Renal cortex interstitium (tissue), 15 donors: ENCODE results near the gene PCGF5. TPM values are rescaled to one million over a fixed set of nuclear protein-coding genes. Genes with fewer than 3 reads are reported as not detected.
"Not testable (repeated sequence)": the region's sequence is repeated elsewhere in the genome, so short reads cannot be mapped to it uniquely, and the experiment has no call there.

Experiments used
- DNase-seq, 11 donors: peaks; one replicate each; pipeline ENCODE4 v3.0.0-alpha.2; 2013; ENCODE audit warnings: low read depth in 9 of 11, low spot score in 4 of 11; ENCODE audit errors: extremely low read depth in 1 of 11
- long read RNA-seq, 16 experiments: transcript quantifications; one replicate each; lab custom pipeline, GENCODE V29; 2026
- polyA plus RNA-seq, 3 donors: library from polyadenylated mRNA; unstranded; fragments of 120-200 nt; gene quantifications; one replicate each; pipeline ENCODE4 v1.2.1, GENCODE V29; 2013; ENCODE audit not compliant: insufficient read length in 3 of 3

PCGF5 gene
- 10 to 100 TPM; 22.1 to 28.3 (median 27.5) TPM for polyA plus RNA-seq
- long read RNA-seq, donor 1, full-length matches to known transcripts: 3 of 3 reads
- long read RNA-seq, donor 1, partial matches to known transcripts: 0 of 3 reads
- long read RNA-seq, donor 1, other reads (novel, unspliced or antisense): 0 of 3 reads
- long read RNA-seq, donor 2, full-length matches to known transcripts: 6 of 6 reads
- long read RNA-seq, donor 2, partial matches to known transcripts: 0 of 6 reads
- long read RNA-seq, donor 2, other reads (novel, unspliced or antisense): 0 of 6 reads
- long read RNA-seq, donor 3, transcript PCGF5-202 (3 exons, 973 nt): major isoform, 5 of 5 reads
- long read RNA-seq, donor 3, partial matches to known transcripts: 0 of 5 reads
- long read RNA-seq, donor 3, other reads (novel, unspliced or antisense): 0 of 5 reads
- long read RNA-seq, donor 4, partial matches to known transcripts: 0 of 3 reads
- long read RNA-seq, donor 4, other reads (novel, unspliced or antisense): 0 of 3 reads
- long read RNA-seq, donor 5: 0 reads
- long read RNA-seq, donor 6, full-length matches to known transcripts: 6 of 6 reads
- long read RNA-seq, donor 6, partial matches to known transcripts: 0 of 6 reads
- long read RNA-seq, donor 6, other reads (novel, unspliced or antisense): 0 of 6 reads
- long read RNA-seq, donor 7, partial matches to known transcripts: 0 of 3 reads
- long read RNA-seq, donor 7, other reads (novel, unspliced or antisense): 0 of 3 reads
- long read RNA-seq, donor 8, full-length matches to known transcripts: 9 of 14 reads
- long read RNA-seq, donor 8, partial matches to known transcripts: 5 of 14 reads
- long read RNA-seq, donor 8, other reads (novel, unspliced or antisense): 0 of 14 reads
- long read RNA-seq, donor 9, full-length matches to known transcripts: 3 of 3 reads
- long read RNA-seq, donor 9, partial matches to known transcripts: 0 of 3 reads
- long read RNA-seq, donor 9, other reads (novel, unspliced or antisense): 0 of 3 reads
- long read RNA-seq, donor 10, full-length matches to known transcripts: 2 of 2 reads
- long read RNA-seq, donor 10, partial matches to known transcripts: 0 of 2 reads
- long read RNA-seq, donor 10, other reads (novel, unspliced or antisense): 0 of 2 reads
- long read RNA-seq, donor 11, full-length matches to known transcripts: 4 of 4 reads
- long read RNA-seq, donor 11, partial matches to known transcripts: 0 of 4 reads
- long read RNA-seq, donor 11, other reads (novel, unspliced or antisense): 0 of 4 reads
- long read RNA-seq, donor 12, partial matches to known transcripts: 0 of 1 reads
- long read RNA-seq, donor 12, other reads (novel, unspliced or antisense): 0 of 1 reads
- long read RNA-seq, donor 13: 0 reads
- long read RNA-seq, donor 14, full-length matches to known transcripts: 5 of 5 reads
- long read RNA-seq, donor 14, partial matches to known transcripts: 0 of 5 reads
- long read RNA-seq, donor 14, other reads (novel, unspliced or antisense): 0 of 5 reads
- long read RNA-seq, donor 15, full-length matches to known transcripts: 1 of 1 reads
- long read RNA-seq, donor 15, partial matches to known transcripts: 0 of 1 reads
- long read RNA-seq, donor 15, other reads (novel, unspliced or antisense): 0 of 1 reads
- long read RNA-seq, donor 16, full-length matches to known transcripts: 10 of 10 reads
- long read RNA-seq, donor 16, partial matches to known transcripts: 0 of 10 reads
- long read RNA-seq, donor 16, other reads (novel, unspliced or antisense): 0 of 10 reads

DNA sequence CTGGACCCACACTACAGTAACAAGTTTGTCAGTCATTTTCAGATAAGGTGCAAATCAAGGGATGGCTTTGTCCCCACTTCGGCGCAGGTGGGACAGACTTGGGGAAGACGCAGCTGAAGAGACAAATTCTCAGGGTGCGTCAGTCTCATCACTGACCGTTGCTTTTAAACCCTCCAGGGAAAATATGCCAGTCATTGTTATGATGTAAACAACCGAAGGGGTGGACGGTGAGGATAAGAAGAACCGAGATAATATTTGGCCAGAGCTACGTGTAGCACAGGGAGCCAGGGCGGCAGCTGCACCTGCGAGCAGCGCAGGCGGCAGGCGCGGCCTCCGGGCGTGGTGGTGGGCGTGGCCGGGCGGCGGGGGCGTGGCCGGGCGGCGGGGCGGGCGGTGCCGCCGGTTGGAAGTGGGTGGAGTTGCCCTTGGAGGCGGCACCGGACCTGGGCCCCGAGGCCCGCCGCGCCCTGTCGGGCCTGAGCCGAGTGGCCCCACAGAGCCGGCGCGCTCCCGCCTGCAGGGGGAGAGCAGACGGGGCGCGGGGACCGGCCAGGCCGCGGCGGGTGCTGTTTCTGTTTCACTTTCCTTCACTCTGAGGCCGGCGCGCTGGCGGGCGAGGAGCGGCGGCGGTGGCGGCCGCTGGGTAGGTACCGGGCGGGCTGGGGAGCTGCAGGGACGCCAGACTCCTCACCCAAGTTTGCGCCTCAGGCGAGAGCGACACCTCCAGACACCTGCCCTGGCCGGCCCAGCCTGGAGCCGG, at the start of gene PCGF5:
TSS of gene PCGF5 (plus strand) at position 470 of the 760 bp plus-strand sequence. CDS start 2,209 bp downstream, outside the sequence.
- peak; percentile 43 to 83 (median 79) for DNase-seq

DNA sequence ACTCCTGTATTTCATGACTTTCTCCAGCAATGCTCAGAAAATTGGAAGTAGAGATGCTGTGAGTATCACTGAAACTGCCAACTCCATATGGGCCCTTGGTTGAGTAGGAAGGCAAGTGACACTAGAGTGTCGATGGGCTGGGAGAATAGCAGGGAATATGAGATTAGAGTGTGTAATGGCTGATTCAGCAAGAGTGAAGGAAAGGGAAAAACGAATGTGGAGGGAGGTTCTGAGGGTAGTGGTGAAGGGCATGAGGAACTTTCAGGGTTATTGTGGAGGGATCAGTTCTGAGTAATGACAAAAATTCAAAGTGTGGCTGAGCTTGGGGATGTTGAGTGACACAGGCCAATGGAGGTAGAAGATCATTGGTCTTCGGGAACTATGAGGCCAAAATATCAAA, 49.0 kb upstream of the PCGF5 start:
- no peak for DNase-seq

DNA sequence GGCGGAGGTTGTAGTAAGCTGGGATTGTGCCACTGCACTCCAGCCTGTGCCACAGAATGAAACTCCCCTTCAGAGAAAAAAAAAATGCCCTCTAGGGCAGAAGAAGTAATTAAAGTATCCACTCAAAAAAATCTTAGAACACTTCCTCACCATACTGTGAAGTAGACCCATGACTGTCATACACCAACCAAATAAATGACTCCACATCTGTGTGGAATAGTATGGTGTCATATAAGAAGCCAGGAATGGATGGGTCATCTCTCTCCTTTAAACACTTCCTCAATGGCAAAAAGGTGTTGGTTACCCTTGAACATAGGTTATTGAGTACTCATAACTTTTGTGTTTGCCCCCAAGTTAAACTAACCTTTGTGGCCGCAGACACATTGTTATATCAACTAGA, 48.1 kb upstream of the PCGF5 start:
- DNase-seq: no peak

DNA sequence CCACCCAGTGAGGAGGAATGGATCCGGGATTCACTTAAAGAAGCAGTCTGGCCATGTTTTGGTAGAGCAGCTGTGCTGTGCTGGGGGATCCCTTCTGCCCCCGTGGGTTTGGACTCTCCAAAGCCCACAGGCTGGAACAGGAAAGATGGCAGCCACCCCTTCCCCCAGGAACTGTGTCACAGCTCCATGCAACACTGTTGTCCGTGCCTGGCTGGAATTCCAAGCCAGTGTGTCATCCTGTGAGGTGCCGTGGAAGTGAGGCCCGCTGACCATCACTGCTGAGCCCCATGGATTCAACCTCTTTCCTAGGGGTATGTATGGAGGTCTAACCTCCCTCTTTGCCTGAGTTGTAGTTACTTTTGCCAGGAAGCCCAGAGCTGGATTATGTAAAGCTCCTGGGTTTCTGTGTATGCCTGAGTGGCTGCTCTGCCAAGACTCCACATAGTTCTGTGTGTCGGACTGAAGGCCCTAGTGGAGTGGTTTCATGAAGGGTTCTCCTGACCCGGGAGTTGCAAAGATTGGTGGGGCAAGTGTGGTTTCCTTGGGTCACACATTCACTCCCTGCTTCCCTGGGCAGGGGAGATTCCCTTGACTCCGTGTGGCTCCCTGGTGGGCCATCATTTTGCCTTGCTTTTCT, 35.1 kb upstream of the PCGF5 start:
- DNase-seq: no peak

DNA sequence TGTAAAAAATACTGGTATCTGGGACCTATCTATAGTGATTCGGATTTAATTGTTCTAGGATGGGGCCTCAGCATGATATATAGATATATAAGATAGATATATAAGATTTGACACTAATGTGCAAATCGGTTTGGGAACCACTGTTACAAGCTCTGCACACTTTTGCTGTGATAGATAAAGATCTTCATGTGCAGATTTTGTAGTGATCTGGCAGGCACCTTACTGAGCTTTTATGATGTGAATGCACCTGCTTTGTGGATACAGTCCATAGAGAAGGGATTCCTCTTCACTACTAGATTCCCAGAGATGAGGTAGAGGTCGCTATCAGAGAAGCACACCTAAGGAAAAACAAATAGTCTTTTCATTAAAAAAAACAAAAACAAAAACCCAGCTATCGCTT, 33.3 kb upstream of the PCGF5 start:
- no peak for DNase-seq

DNA sequence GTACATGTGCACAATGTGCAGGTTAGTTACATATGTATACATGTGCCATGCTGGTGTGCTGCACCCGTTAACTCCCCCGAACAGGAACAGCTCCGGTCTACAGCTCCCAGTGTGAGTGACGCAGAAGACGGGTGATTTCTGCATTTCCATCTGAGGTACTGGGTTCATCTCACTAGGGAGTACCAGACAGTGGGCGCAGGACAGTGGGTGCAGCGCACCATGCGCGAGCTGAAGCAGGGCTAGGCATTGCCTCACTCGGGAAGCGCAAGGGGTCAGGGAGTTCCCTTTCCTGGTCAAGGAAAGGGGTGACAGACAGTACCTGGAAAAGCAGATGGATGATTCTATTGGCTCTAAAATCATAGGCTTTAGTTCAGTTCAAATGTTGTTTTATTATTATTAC, 32.5 kb upstream of the PCGF5 start:
- not testable (repeated sequence) for DNase-seq

DNA sequence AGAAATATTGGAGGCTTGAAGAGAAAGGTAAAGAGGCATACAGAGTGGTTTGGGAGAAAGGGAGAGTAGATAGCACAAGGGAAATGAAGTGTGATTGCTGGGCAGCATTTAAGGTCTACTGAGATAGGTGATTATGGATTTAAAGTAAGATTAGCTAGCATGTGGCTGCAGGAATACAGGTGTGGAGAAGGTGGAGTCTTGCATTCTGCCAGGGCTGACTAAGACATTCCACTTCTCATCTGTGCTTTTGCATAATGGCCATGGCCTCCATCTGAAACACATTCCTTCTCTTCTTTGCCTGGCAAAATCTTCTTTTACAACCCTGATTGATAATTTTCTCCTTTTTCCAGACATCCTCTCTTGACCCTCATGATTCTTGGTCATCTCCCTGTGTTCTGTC, 31.6 kb upstream of the PCGF5 start:
- DNase-seq: no peak

DNA sequence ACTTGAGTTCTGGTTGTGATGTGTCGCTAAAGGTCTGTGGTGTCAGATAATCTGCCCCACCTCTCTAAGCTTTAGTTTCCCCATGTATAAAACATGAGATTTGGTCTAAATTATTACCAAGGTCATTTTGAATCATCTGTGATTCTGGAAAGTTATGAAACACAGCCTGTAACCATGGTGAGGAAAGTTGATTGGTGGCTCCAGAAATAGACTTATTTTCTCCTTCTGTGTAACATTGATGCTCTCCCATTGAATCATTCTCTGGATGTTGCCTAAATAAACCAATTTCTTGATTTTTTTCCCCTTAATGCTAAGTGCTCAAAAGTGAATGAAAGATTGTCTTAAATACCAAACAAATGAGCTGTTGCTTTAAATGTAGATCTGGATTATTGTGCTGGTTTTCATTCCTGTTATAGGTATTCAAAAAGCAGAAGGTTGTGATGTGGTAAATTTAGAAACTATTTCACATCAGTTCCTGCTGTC, 30.0 kb upstream of the PCGF5 start:
- DNase-seq: no peak

DNA sequence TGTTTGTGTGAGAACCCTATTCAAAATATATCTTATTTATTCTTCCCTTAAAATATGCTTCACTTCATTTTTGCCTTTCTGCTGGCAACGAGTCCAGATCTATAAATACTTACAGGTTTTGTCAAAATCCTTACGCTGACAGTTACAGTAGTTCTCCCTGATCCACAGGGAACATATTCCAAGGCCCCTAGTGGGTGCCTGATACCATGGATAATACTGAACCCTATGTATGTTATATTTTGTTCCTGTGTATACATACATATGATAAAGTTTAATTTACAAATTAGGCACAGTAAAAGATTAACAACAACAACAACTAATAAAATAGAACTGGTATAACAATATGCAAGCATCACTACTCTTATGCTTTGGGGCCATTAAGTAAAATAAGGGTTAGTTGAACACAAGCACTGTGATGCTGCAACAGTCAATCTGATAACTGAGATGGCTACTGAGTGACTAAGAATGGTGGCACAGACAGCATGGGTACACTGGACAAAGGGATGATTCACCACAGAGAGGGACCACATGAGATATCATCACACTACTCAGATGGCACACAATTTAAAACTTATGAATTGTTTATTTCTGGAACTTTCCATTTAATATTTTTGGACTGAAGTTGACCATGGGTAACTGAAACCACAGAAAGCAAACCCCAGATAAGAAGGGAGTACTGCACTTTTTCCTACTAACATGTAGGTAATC, 29.4 kb upstream of the PCGF5 start:
- DNase-seq: no peak

DNA sequence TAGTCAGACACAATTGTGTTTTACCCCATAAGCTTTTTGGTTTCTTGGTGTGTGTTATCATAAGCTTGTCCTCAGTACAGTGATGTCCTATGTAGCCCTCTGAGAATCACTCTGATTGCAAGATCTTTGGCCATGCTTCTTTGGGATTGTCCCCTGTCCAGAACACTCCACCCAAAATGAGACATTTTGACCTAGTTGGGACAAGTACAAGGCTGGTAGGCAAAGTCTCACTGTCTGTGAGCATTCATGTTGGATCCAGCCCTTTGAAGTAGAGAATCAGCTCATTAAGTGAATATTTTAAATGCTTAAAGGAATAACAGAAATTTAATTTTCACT, 28.9 kb upstream of the PCGF5 start:
- DNase-seq: no peak

DNA sequence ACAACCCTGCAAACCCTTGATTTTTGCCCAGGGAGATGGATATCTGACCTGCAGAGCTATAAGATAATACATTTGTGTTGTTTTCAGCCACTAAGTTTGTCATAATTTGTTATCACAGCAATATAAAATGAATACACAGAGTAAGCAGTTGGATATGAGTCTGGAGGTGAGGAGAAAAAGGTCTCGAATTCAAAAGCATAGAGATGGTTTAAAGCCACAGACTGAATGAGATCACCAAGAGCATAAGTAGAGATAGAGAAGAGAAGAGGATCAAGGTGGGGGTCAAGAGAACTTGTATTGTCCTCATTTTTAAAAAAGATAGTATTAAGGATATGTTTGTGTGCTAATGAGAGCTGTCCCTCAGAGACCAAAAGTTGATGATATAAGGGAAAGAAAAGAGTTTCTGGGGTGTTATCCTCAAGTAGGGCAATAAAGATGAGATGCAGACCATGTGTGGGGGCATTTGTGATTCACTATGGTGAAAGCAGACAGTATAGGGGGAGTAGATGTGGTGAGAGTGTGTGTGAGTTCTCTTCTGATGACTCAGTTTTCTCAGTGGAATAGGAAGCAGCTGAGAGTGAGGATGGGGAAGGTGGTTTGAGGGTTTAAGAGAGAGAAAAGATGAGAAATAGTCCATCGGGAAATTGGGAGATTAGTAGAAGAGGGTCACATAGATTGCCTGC, 25.8 kb upstream of the PCGF5 start:
- DNase-seq: no peak

DNA sequence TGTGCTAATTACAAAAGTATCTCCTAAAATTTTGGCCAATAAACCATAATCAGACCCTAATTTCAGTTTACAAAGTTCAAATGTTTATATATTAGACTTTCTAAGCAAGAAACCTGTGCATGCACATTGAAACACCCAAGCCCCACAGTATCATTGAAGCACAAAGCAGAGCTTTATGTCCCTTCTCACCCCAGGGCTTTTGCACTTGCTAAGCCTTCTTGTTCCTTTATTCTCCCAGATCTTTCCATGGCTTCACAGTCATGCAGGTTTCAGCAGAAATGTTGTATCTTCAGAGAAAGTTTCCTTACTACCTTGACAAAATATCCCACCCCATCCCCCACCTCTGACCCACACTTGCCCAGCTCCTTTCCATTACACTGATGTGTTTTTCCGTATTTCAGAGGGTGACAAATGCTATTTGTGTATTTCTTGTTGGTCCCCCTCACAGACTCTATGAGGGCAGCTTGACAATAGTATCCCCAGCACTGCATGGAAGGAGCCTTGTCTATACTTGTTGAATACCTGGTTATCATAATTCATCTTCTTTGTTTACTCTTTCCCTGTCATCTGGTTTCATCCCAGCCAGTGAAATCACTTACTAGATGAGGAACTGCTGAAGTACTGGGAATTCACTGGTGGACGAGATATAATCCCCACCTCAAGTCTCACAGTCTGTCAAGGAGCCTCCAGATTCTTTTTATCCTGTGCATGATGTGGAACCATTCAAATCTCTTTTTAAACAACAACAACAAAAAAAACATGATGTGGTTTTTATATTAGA, 24.0 kb upstream of the PCGF5 start:
- no peak for DNase-seq

DNA sequence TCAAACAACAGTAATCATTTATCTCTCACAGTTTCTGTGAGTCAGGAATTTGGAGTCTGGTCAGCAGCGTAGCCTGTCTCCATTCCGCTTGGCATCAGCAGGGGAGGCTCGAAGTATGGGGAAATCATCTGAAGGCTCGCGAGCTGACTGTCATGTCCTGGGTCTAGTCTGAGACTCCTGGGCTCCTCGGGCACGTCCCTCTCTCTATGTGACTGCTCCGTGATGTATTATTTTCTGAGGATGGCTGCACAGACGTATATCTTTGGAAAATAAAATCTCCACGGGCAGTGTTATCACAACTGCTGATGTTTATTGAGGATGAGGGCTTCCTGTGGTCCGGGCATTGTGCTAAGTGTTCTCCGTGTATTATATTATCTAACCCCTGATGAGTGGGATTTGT, 23.3 kb upstream of the PCGF5 start:
- DNase-seq: no peak

DNA sequence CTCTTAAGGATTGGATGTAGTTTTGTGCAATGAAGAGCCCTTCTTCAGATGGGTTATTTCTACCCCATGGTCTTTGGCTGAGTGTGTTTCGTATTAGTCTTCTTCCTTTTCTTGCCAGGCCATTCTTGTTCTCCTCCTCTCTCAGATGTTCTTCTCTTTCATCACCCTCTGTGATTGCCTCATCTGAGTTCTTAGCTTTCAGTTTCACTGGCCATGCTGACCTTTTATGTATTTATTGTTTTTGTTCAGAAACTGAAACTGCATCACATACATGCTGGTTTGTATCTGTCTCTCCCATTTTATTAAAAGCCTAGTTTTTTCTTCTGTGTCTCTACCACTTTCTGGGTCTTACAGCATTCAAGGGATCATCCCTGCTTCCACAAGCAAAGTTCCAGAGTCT, 21.7 kb upstream of the PCGF5 start:
- DNase-seq: no peak
